GM18511 (cell line): ENCODE data around the gene MEPCE.

ENCODE experiments used
- ATAC-seq: cut with Tn5 transposase; IDR thresholded peaks from one replicate; pipeline ENCODE4 v1.9.1; 2021; ENCODE audit warnings: mild to moderate bottlenecking, moderate library complexity; ENCODE audit not compliant: unreplicated experiment

Gene MEPCE

GRCh38 chr7:100406767-100407166, 22.9 kb upstream of the MEPCE start:
- ATAC-seq: no peak

DNA sequence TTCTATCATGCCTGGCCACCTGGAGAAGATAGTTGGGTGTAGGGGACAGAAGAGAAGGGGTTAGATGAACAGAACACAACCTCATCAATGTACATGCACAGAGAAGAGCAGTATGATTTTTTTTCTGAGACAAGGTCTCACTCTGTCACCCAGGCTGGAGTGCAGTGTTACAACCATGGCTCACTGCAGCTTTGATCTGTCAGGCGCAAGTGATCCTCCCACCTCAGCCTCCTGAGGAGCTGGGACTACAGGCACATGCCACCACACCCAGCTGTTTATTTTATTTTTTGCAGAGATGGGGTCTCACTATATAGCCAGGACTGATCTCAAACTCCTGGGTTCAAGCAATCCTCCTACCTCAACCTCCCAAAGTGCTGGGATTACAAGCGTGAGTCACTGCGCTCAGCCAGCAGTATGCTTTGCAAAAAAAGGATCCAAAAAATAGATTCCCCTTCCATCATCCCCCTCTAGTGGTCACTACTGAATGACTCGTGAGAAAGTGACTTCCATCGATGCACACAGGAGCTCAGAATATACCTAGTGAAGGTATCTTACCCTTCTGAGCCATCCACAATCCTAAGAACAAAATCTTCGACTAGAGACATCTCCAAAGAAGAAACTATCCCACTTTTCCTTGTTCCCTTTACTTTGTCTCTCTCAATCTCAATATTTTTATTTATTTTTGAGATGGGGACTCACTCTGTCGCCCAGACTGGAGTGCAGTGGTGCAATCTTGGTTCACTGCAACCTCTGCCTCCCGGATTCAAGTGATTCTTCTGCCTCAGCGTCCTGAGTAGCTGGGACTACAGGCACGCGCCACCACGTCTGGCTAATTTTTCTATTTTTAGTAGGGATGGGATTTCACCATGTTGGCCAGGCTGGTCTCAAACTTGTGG, 22.1 kb upstream of the MEPCE start:
- ATAC-seq: peak; percentile 59

- ATAC-seq: no peak
These were observed 18.5 kb upstream of the MEPCE start for GRCh38 chr7:100411101-100411500.

- no peak for ATAC-seq
These were observed 16.3 kb upstream of the MEPCE start for GRCh38 chr7:100413346-100413745.

GRCh38 chr7:100413889-100414288, 15.7 kb upstream of the MEPCE start:
- ATAC-seq: no peak

DNA sequence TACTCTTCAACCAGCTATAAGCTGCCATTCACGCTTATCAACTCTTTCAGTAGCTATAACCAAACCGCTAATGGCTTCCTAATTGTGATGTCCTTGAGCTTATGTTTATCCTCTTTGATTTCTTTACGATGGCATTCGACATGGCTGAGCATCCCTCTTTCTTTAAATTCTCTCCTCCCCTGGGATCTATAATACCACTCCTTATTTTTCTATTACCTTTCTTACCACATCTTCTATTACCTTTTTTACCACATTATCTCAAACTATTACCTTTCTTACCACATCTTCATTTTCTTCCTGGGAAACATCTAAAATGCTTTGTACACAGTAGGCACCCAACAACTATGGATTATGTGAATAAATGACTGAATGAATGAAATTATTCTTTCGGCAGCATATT, 14.2 kb upstream of the MEPCE start:
- no peak for ATAC-seq

- ATAC-seq: no peak
These were observed 10.5 kb upstream of the MEPCE start for GRCh38 chr7:100418930-100419659.

- no peak for ATAC-seq
These were observed 9.9 kb upstream of the MEPCE start for GRCh38 chr7:100419660-100420226.

DNA sequence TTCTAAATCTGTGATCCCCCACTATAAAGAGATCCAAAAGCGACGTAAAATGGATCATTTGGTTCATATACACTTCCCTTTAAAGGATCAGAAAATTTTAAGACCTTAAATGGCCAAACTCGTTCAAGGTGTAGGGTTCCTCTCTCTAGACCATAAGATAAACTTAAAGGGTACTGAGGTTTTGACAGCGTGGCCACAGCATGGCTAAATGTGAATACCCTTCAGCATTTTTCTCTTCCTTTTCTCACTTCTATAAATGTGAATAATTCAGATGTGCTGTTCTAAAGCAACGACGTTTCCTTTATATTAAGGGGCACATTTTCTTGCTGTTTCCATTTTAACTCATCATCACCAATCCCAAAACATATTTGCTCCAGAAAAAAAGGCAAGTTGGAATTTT, 6.3 kb upstream of the MEPCE start:
- ATAC-seq: no peak

GRCh38 chr7:100425347-100425746, 4.3 kb upstream of the MEPCE start:
- no peak for ATAC-seq

- ATAC-seq: no peak
These were observed 3.1 kb upstream of the MEPCE start for GRCh38 chr7:100426516-100426915.

- ATAC-seq: no peak
These were observed 1.9 kb upstream of the MEPCE start for GRCh38 chr7:100427762-100428198.

DNA sequence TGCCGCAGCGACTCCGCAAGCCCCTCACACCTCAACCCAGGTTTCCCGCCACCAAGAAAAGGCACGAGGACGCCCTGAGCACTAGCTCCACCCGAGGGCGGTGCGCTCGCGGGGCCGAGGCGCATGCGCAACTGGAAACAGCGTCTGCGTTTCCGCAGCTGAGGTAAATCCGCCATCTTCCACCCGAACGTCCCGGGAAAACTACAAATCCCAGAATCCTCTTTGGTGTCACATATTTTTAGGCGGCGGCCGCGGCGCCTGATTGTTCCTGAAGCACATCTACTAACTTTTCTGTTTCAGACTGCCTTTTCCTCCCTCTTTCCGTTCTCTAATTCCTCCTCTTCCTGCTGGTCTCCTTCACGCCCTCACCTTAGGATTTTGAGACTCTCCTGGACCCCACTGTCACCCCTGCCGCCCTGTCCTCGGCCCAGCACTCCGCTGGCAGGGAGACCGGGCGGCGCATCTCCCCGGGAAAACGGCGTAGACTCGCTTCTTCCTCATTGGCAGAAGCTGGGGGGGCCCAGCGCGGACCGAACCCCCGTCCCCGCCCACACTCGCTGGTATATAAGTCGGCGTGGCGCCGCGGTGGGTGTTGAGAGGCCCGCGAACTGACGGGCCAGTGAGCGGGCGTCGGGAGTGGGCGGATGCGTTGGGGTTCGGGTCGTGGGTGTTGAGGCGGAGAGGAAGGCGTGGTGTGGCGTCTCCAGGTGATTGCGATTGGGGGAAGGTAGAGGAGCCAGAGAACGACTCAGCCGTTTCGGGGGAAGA, 1.2 kb upstream of the MEPCE start, which contains the start of gene ZCWPW1:
TSS of gene ZCWPW1 (minus strand) at position 505 of the 768 bp plus-strand sequence. CDS start 8,054 bp downstream, outside the sequence.
- peak; percentile 55 for ATAC-seq

DNA sequence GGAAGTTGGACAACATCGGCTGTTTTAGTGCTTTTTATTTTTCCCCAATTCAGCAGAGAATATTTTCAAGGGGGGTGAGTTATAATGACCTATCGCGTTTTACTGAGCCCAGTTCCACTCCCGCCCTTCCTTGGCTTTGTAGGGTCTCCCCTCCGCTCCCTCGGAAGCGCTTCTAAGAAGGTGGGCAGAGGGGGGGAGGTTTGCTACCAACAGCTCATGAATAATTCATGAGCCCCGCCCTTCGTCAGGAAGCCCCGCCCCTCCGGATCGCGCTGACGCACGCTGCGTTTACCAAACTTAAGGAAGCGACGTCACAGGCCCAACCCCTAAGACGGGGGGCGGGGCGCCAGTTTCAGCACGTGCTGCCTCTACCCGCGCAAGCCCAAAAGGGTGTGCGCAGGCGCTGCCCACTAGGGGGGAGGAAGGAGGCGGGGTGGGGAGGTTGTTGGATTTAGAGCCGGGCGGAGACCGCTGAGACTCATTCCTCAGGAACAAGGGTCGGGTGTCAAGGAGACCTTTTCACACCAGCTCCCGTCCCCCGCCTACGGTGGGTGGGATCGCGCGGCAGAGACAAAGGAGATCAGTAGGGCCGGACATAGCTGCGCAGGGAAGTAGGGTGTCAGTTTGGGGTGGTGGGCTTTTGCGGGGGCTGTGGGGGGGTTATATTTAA, 529 bp upstream of the MEPCE start:
- ATAC-seq: peak; percentile 55

- ATAC-seq: no peak
These were observed 1.1 kb downstream of the MEPCE start for GRCh38 chr7:100430493-100431285.

- no peak for ATAC-seq
These were observed 1.7 kb downstream of the MEPCE start for GRCh38 chr7:100431286-100431735.

DNA sequence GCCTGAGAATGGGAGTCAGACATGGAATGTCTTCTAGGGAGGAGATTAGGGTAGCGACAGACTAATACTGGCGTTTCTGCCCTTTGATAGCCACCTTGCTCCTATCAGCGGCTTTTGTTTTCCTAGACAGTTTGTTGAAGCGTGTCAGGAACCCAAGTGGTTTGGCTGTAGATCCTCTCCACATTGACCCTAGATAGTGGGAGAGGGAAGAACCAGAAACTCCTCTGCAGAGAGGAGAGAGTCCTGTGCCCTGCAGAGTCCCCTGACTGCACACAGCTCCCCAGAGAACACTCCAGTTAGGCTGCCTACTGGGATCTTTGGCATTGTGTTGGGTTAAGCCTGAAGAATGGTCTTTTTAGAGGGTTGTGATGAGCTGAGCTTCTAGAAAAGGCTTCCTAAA, 2.4 kb downstream of the MEPCE start:
- ATAC-seq: no peak

- no peak for ATAC-seq
These were observed 3.1 kb downstream of the MEPCE start for GRCh38 chr7:100432621-100433275.

DNA sequence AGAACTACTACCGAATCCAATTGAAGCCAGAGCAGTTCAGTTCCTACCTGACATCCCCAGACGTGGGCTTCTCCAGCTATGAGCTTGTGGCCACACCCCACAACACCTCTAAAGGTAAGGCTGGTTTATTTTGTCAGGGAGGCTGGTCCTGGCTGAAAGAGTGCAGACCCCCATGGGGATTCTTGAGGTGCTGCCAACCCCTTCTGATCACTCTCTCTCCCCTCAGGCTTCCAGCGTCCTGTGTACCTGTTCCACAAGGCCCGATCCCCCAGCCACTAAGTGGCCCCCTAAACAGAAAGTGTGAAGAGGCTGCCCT, 3.6 kb downstream of the MEPCE start:
- no peak for ATAC-seq
